NCI-H1694 treated with DMSO at 0.1 percent for 48 hours (cell line): ENCODE data around the gene ATP2C2.
"Not testable (repeated sequence)": the region's sequence is repeated elsewhere in the genome, so short reads cannot be mapped to it uniquely, and the experiment has no call there.

Source experiments
- DNase-seq: peaks from one replicate; lab custom pipeline; 2025; lab: John Stamatoyannopoulos, UW

The ATP2C2 gene

GRCh38 chr16:84368308-84368996, at the start of gene ATP2C2:
Gene ATP2C2, plus strand, starts transcription at chr16:84368538. Its CDS starts 78 bp downstream, at chr16:84368616.
- no peak for DNase-seq

- DNase-seq: no peak
Measured at GRCh38 chr16:84319146-84319760, 49.1 kb upstream of the ATP2C2 start.

- no peak for DNase-seq
Measured at GRCh38 chr16:84320511-84320910, 47.8 kb upstream of the ATP2C2 start.

GRCh38 chr16:84321932-84322331, 46.4 kb upstream of the ATP2C2 start:
- DNase-seq: no peak

GRCh38 chr16:84322749-84323148, 45.6 kb upstream of the ATP2C2 start:
- no peak for DNase-seq

GRCh38 chr16:84323606-84324005, 44.7 kb upstream of the ATP2C2 start:
- no peak for DNase-seq

GRCh38 chr16:84324434-84325262, 43.7 kb upstream of the ATP2C2 start:
- no peak for DNase-seq

GRCh38 chr16:84326545-84326944, 41.8 kb upstream of the ATP2C2 start:
- DNase-seq: no peak

GRCh38 chr16:84327926-84328505, 40.3 kb upstream of the ATP2C2 start:
- no peak for DNase-seq

GRCh38 chr16:84329016-84329415, 39.3 kb upstream of the ATP2C2 start:
- DNase-seq: no peak

- DNase-seq: no peak
Measured at GRCh38 chr16:84329843-84330684, 38.3 kb upstream of the ATP2C2 start.

GRCh38 chr16:84330685-84331050, 37.7 kb upstream of the ATP2C2 start:
- DNase-seq: no peak

- DNase-seq: no peak
Measured at GRCh38 chr16:84331998-84332780, 36.1 kb upstream of the ATP2C2 start.

- DNase-seq: no peak
Measured at GRCh38 chr16:84332975-84333684, 35.2 kb upstream of the ATP2C2 start.

- no peak for DNase-seq
Measured at GRCh38 chr16:84334058-84334457, 34.3 kb upstream of the ATP2C2 start.

- DNase-seq: no peak
Measured at GRCh38 chr16:84334482-84334881, 33.9 kb upstream of the ATP2C2 start.

GRCh38 chr16:84337236-84337635, 31.1 kb upstream of the ATP2C2 start:
- not testable (repeated sequence) for DNase-seq

- peak; percentile 90 for DNase-seq
Measured at GRCh38 chr16:84339311-84339710, 29.0 kb upstream of the ATP2C2 start.

GRCh38 chr16:84339766-84340165, 28.6 kb upstream of the ATP2C2 start:
- DNase-seq: no peak
